Stromal cell of bone marrow (primary cell): ENCODE measurements around the gene HECTD4.
"Not testable (repeated sequence)": the region's sequence is repeated elsewhere in the genome, so short reads cannot be mapped to it uniquely, and the experiment has no call there.

Experiments used
- DNase-seq: peaks from one replicate; pipeline ENCODE4 v3.0.0-alpha.2; 2012; ENCODE audit warnings: low read depth

HECTD4 gene

GRCh38 chr12:112266473-112266872 lies 115.8 kb downstream of the HECTD4 start:
- no peak for DNase-seq

GRCh38 chr12:112261559-112261958 lies 120.7 kb downstream of the HECTD4 start:
- no peak for DNase-seq

- no peak for DNase-seq
These were observed 123.3 kb downstream of the HECTD4 start for GRCh38 chr12:112258926-112259325.

- no peak for DNase-seq
These were observed 125.5 kb downstream of the HECTD4 start for GRCh38 chr12:112256780-112257179.

GRCh38 chr12:112252184-112252583 lies 130.0 kb downstream of the HECTD4 start:
- peak; percentile 12 for DNase-seq

GRCh38 chr12:112244902-112245301 lies 137.3 kb downstream of the HECTD4 start:
- DNase-seq = not testable (repeated sequence)

GRCh38 chr12:112243255-112244110 lies 138.7 kb downstream of the HECTD4 start:
- DNase-seq = no peak

- DNase-seq = no peak
These were observed 141.1 kb downstream of the HECTD4 start for GRCh38 chr12:112241176-112241575.

- DNase-seq = no peak
These were observed 142.3 kb downstream of the HECTD4 start for GRCh38 chr12:112239881-112240280.

- no peak for DNase-seq
These were observed 143.2 kb downstream of the HECTD4 start for GRCh38 chr12:112239020-112239419.

GRCh38 chr12:112238441-112238840 lies 143.8 kb downstream of the HECTD4 start:
- no peak for DNase-seq

- no peak for DNase-seq
These were observed 145.4 kb downstream of the HECTD4 start for GRCh38 chr12:112236786-112237185.

GRCh38 chr12:112236386-112236785 lies 145.8 kb downstream of the HECTD4 start:
- no peak for DNase-seq

- no peak for DNase-seq
These were observed 147.9 kb downstream of the HECTD4 start for GRCh38 chr12:112234303-112234702.

- DNase-seq = no peak
These were observed 149.0 kb downstream of the HECTD4 start for GRCh38 chr12:112233242-112233641.

GRCh38 chr12:112230136-112230535 lies 152.1 kb downstream of the HECTD4 start:
- DNase-seq = no peak

- DNase-seq = no peak
These were observed 155.5 kb downstream of the HECTD4 start for GRCh38 chr12:112226768-112227167.

GRCh38 chr12:112220628-112221027 lies 161.6 kb downstream of the HECTD4 start:
- DNase-seq = not testable (repeated sequence)

GRCh38 chr12:112219195-112219594 lies 163.0 kb downstream of the HECTD4 start:
- no peak for DNase-seq

GRCh38 chr12:112218150-112218549 lies 164.1 kb downstream of the HECTD4 start:
- no peak for DNase-seq

- DNase-seq = no peak
These were observed 164.6 kb downstream of the HECTD4 start for GRCh38 chr12:112217647-112218046.

- DNase-seq = no peak
These were observed 166.0 kb downstream of the HECTD4 start for GRCh38 chr12:112216223-112216622.

GRCh38 chr12:112214064-112214463 lies 168.2 kb downstream of the HECTD4 start:
- DNase-seq = no peak
